HepG2 (cell line): ENCODE measurements around the gene RARRES1. TPM values are rescaled to one million over a fixed set of nuclear protein-coding genes. Genes with fewer than 3 reads are reported as not detected.

Experiments used
- ATAC-seq: fragments of 200-7000 bp; cut with Tn5 transposase; 3 replicates; pipeline ENCODE4 v1.9.1; 2020; ENCODE audit warnings: mild to moderate bottlenecking, moderate library complexity
- BruUV-seq: library from RNA; stranded (reverse); fragments of 400-500 nt; replicated peaks from 2 replicates; lab custom pipeline; 2021; lab: Mats Ljungman, UMichigan
- CTCF ChIA-PET: fragments of 300-600 bp; formaldehyde crosslinking; extraction: SDS; loops from one replicate; lab custom pipeline; 2021; ENCODE audit warnings: low total read pairs, inconsistent platforms, low intra/inter-chr PET ratio; lab: Yijun Ruan, JAX
- POLR2A ChIA-PET: fragments of 350-600 bp; sonication (Branson Sonifier 250); formaldehyde crosslinking; loops from one replicate; lab custom pipeline; 2020; ENCODE audit warnings: antibody characterized with exemption, inconsistent platforms; lab: Yijun Ruan, JAX
- DNase-seq: peaks from one replicate; pipeline ENCODE4 v3.0.0-alpha.2; 2015; ENCODE audit warnings: low spot score
- FAIRE-seq: peaks from 3 replicates; lab custom pipeline; 2011; peaks lifted over from hg19 to GRCh38; lab: Jason Lieb, UNC
- H2AFZ ChIP-seq: one replicate; pipeline ENCODE4 v1.6.1; 2011; ENCODE audit warnings: low read length, inconsistent platforms
- H3K27ac ChIP-seq: fragments of 300-600 bp; 3 replicates; pipeline ENCODE4 v1.8.0; 2011; ENCODE audit warnings: mixed run types, mild to moderate bottlenecking, mixed read lengths, low read length, inconsistent platforms; ENCODE audit not compliant: insufficient read depth; ENCODE audit errors: extremely low read length
- H3K27me3 ChIP-seq, 2 experiments: fragments of 200-600 bp in 1 of 2; 2 replicates in 1 of 2; 3 replicates in 1 of 2; pipeline versions ENCODE4 v1.6.0 to v1.8.0; 2011; ENCODE audit warnings: low read length in 2 of 2, mild to moderate bottlenecking in 2 of 2, moderate library complexity in 2 of 2, inconsistent platforms in 1 of 2; ENCODE audit not compliant: insufficient read depth in 2 of 2, control insufficient read depth in 1 of 2
- H3K36me3 ChIP-seq, 2 experiments: fragments of 200-600 bp in 1 of 2; replicated peaks in 1 of 2; 2 replicates in 1 of 2; 3 replicates in 1 of 2; pipeline versions ENCODE4 v1.5.1 to v1.8.0; 2011; ENCODE audit warnings: low read length in 2 of 2, inconsistent platforms in 1 of 2; ENCODE audit not compliant: insufficient read depth in 2 of 2, control insufficient read depth in 1 of 2
- H3K4me1 ChIP-seq: 2 replicates; pipeline ENCODE4 v1.5.1; 2012; ENCODE audit warnings: low read length, inconsistent platforms; ENCODE audit not compliant: insufficient read depth
- H3K4me2 ChIP-seq: 2 replicates; pipeline ENCODE4 v1.6.0; 2011; ENCODE audit warnings: low read depth, low read length, inconsistent platforms
- H3K4me3 ChIP-seq, 3 experiments: fragments of 200-600 bp in 1 of 3; sonication (generic), shearing (Covaris generic) in 1 of 3; replicated peaks in 1 of 3; 2 replicates each; pipeline ENCODE4 v1.5.1; 2011 to 2016; ENCODE audit warnings: low read length in 3 of 3, inconsistent platforms in 2 of 3, low read depth in 2 of 3, mild to moderate bottlenecking in 2 of 3, control low read depth in 1 of 3, mixed read lengths in 1 of 3; ENCODE audit not compliant: insufficient read depth in 1 of 3
- H3K79me2 ChIP-seq: one replicate; pipeline ENCODE4 v1.6.1; 2011; ENCODE audit warnings: low read length, inconsistent platforms; ENCODE audit not compliant: insufficient read depth
- H3K9ac ChIP-seq: 2 replicates; pipeline ENCODE4 v1.6.0; 2011; ENCODE audit warnings: mild to moderate bottlenecking, low read depth, low read length, inconsistent platforms; ENCODE audit not compliant: insufficient read depth
- H3K9me3 ChIP-seq: 2 replicates; pipeline ENCODE4 v1.5.1; 2012; ENCODE audit warnings: mild to moderate bottlenecking, low read length
- H4K20me1 ChIP-seq: 2 replicates; pipeline ENCODE4 v1.6.0; 2011; ENCODE audit warnings: inconsistent platforms, mild to moderate bottlenecking, low read length, moderate library complexity; ENCODE audit not compliant: insufficient read depth
- GMEB2 ChIP-seq: IDR thresholded peaks from 2 replicates; pipeline ENCODE4 v1.6.1; 2016; ENCODE audit warnings: missing biosample characterization, missing genetic modification reagents, low read depth
- HNF4G ChIP-seq, 2 experiments: sonication (generic) in 1 of 2; formaldehyde crosslinking in 1 of 2; IDR thresholded peaks; 2 replicates each; pipeline versions ENCODE4 v1.4.0 to v1.6.1; 2011 to 2020; ENCODE audit warnings: borderline replicate concordance in 2 of 2, low read depth in 2 of 2, mild to moderate bottlenecking in 2 of 2, low read length in 1 of 2, missing genetic modification reagents in 1 of 2, moderate library complexity in 1 of 2
- KLF12 ChIP-seq: sonication (generic); formaldehyde crosslinking; IDR thresholded peaks from 2 replicates; pipeline ENCODE4 v1.4.0; 2020; ENCODE audit warnings: missing genetic modification reagents, borderline replicate concordance
- MAFK ChIP-seq, 2 experiments: IDR thresholded peaks in 1 of 2; conservative IDR thresholded peaks in 1 of 2; 2 replicates each; pipeline ENCODE4 v1.6.1; 2011; ENCODE audit warnings: improper control_type of control experiment in 2 of 2, low read length in 2 of 2
- MYC ChIP-seq: sonication (generic); formaldehyde crosslinking; IDR thresholded peaks from 2 replicates; pipeline ENCODE4 v1.9.0; 2021; ENCODE audit warnings: missing genetic modification reagents, borderline replicate concordance
- NFIC ChIP-seq: IDR thresholded peaks from 2 replicates; pipeline ENCODE4 v1.6.1; 2012; ENCODE audit warnings: mild to moderate bottlenecking, low read length, inconsistent platforms
- POLR2A ChIP-seq, 2 experiments: IDR thresholded peaks; 2 replicates each; pipeline ENCODE4 v1.6.1; 2011; ENCODE audit warnings: low read depth in 2 of 2, low read length in 2 of 2, mild to moderate bottlenecking in 1 of 2, moderate library complexity in 1 of 2; ENCODE audit not compliant: insufficient read depth in 1 of 2
- THAP11 ChIP-seq: IDR thresholded peaks from 2 replicates; pipeline ENCODE4 v1.6.1; 2016; ENCODE audit warnings: missing biosample characterization, missing genetic modification reagents
- XBP1 ChIP-seq: sonication (generic); formaldehyde crosslinking; IDR thresholded peaks from 2 replicates; pipeline ENCODE4 v1.5.0; 2020; ENCODE audit warnings: missing genetic modification reagents
- YEATS2 ChIP-seq: sonication (generic); formaldehyde crosslinking; IDR thresholded peaks from 2 replicates; pipeline ENCODE4 v1.4.0; 2020; ENCODE audit warnings: missing genetic modification reagents, borderline replicate concordance
- ZNF24 ChIP-seq: fragments of 450-650 bp; IDR thresholded peaks from 2 replicates; pipeline ENCODE4 v1.6.1; 2017; ENCODE audit warnings: antibody characterized with exemption, mild to moderate bottlenecking
- ZNF563 ChIP-seq: sonication (generic); formaldehyde crosslinking; IDR thresholded peaks from 2 replicates; pipeline ENCODE4 v1.8.0; 2022; ENCODE audit warnings: mild to moderate bottlenecking, moderate library complexity, missing genetic modification reagents
- ZNF792 ChIP-seq: IDR thresholded peaks from 2 replicates; pipeline ENCODE4 v1.6.1; 2016
- WGBS: methylation state at CpG from one replicate; pipeline ENCODE4 v1.1.6; 2017; ENCODE audit warnings: low lambda C conversion rate; 5-methylcytosine and 5-hydroxymethylcytosine counted together
- in situ Hi-C: cut with HindIII; loops from 2 replicates; pipeline ENCODE4 v1.10.0; 2017; ENCODE audit warnings: low pct_unique_long_range_greater_than_20kb; ENCODE audit not compliant: extremely low pct_ligation_motif_present
- intact Hi-C: fragments of 100-400 bp; cut with micrococcal nuclease; formaldehyde crosslinking; loops from one replicate; pipeline ENCODE4 v1.10.0; 2022; ENCODE audit not compliant: unreplicated experiment
- polyA plus RNA-seq, 8 experiments: library from polyadenylated mRNA; depleted of rRNA in 3 of 8; stranded (reverse) in 7 of 8; unstranded in 1 of 8; fragments of >200 nt; fragmentation: Illumina TruSeq in 4 of 8; extraction: Trizol in 4 of 8; gene quantifications; 2 replicates each; pipeline versions ENCODE4 v1.2.1 to v1.2.3, GENCODE V29; 2011 to 2016; ENCODE audit warnings: low read depth in 4 of 8, missing spikeins in 1 of 8, mixed read lengths in 1 of 8; ENCODE audit not compliant: insufficient read depth in 1 of 8
- total RNA-seq, 5 experiments: library from RNA; depleted of rRNA; stranded (reverse); fragments of >200 nt; fragmentation: Illumina TruSeq; extraction: Trizol; gene quantifications; 2 replicates each; pipeline ENCODE4 v1.2.3, GENCODE V29; 2016; ENCODE audit warnings: low read depth in 1 of 5
- TF ChIP-seq, protein P1 (sequence below): sonication (generic); formaldehyde crosslinking; IDR thresholded peaks from 2 replicates; pipeline ENCODE4 v1.9.0; 2021; ENCODE audit warnings: missing genetic modification reagents, borderline replicate concordance

The RARRES1 gene
- total and polyA plus RNA-seq, 2 of the 13 experiments (the other 11 are each of a cell fraction or from before 2014, with no cell fraction given), result not detected

DNA sequence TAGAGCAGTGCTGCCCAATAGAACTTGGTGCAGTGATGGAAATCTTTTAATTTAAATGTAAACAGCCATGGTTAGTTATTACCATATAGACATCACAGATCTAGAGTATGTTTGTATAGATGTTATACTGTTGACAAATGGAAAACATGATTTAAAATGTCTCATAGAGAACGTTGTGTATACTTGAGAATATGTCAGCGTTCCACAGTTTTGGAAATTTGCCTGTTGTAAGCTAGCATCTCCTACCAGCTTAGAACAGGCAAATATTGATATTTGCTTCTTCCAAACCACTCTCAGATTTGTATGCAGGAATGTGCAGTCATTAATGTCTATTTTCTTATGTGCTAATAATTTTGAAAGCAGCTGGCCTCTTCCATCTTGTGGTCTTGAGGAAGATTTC, 51.4 kb downstream of the RARRES1 start:
- Histone ChIP-seq H3K27me3 (no peaks in the 10 kb centered on the region), H3K4me1 (no peaks in the 10 kb centered on the region), H3K4me3 (no peak overlapping the region), H4K20me1 (no peaks in the 10 kb centered on the region), H3K27ac (no peak overlapping the region), H2AFZ (no peak overlapping the region), H3K9me3 (no peaks in the 10 kb centered on the region), H3K4me2 (no peak overlapping the region), H3K36me3 (peaks cover 3 to 9% of the 10 kb centered on the region in 2 experiments; a peak in 4 of 5 replicates), H3K79me2 (no peaks in the 10 kb centered on the region), H3K9ac (no peak overlapping the region)
- BruUV-seq, result no TSS peak
- DNase-seq (no peak), FAIRE-seq (no peak), ATAC-seq (no peak)
- ChIA-PET POLR2A (no interaction called here), CTCF (no interaction called here)
- TF ChIP-seq NFIC (no peak), ZNF563 (CRISPR knock-in tag) (no peak), ZNF24 (no peak), YEATS2 (no peak), KLF12 (CRISPR knock-in tag) (no peak), HNF4G (IDR thresholded peaks at IDR 0.05; ENCODE audit: borderline replicate concordance, low read depth, low read length) (no peak), HNF4G (CRISPR knock-in tag; IDR thresholded peaks at IDR 0.05; ENCODE audit: borderline replicate concordance, low read depth) (no peak), XBP1 (CRISPR knock-in tag) (no peak)
- TF ChIP-seq, protein P1, sequence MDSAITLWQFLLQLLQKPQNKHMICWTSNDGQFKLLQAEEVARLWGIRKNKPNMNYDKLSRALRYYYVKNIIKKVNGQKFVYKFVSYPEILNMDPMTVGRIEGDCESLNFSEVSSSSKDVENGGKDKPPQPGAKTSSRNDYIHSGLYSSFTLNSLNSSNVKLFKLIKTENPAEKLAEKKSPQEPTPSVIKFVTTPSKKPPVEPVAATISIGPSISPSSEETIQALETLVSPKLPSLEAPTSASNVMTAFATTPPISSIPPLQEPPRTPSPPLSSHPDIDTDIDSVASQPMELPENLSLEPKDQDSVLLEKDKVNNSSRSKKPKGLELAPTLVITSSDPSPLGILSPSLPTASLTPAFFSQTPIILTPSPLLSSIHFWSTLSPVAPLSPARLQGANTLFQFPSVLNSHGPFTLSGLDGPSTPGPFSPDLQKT, result no peak
- 100% methylated on average over 2 of the region's 2 CpGs for WGBS
- intact Hi-C loops (no loop called here), in situ Hi-C loops (no loop called here)

GRCh38 chr3:158679547-158680000, 52.7 kb downstream of the RARRES1 start:
- FAIRE-seq (no peak), ATAC-seq (no peak), DNase-seq (no peak)
- BruUV-seq, result no TSS peak
- ChIA-PET CTCF (no interaction called here), POLR2A (no interaction called here)
- Histone ChIP-seq H3K9me3 (no peaks in the 10 kb centered on the region), H3K9ac (no peak overlapping the region), H3K79me2 (no peaks in the 10 kb centered on the region), H3K36me3 (peaks cover 3 to 9% of the 10 kb centered on the region in 2 experiments; a peak in 4 of 5 replicates), H3K4me3 (no peak overlapping the region), H3K4me1 (no peaks in the 10 kb centered on the region), H3K27me3 (no peaks in the 10 kb centered on the region), H4K20me1 (no peaks in the 10 kb centered on the region), H3K4me2 (no peak overlapping the region), H3K27ac (no peak overlapping the region)
- in situ Hi-C loops, result no loop called here
- intact Hi-C loops, result no loop called here
- WGBS, result 88% methylated on average over 1 of the region's 1 CpG
- TF ChIP-seq ZNF792 (CRISPR knock-in tag) (no peak), MAFK (conservative IDR thresholded peaks at IDR 0.05 in 1 of 2, IDR thresholded peaks at IDR 0.05 in 1 of 2; ENCODE audit: low read length in 2 of 2) (peak; percentile 23 to 49; a peak in 2 of 4 replicates), MYC (CRISPR knock-in tag) (no peak), POLR2A (IDR thresholded peaks at IDR 0.05; ENCODE audit: insufficient read depth in 1 of 2, low read depth in 2 of 2, low read length in 2 of 2) (no peak), GMEB2 (CRISPR knock-in tag) (no peak), THAP11 (CRISPR knock-in tag) (no peak)
- TF ChIP-seq, all 625 proteins: peak for 1
- no peak overlapping the region for H2AFZ ChIP-seq
